K562 (cell line): Measurements from ENCODE around the gene CCDC85C. TPM values are rescaled to one million over a fixed set of nuclear protein-coding genes. Genes with fewer than 3 reads are reported as not detected.

ENCODE experiments used
- ATAC-seq: fragments of 200-7000 bp; cut with Tn5 transposase; 3 replicates; pipeline ENCODE4 v1.9.1; 2020; ENCODE audit warnings: moderate library complexity
- BruUV-seq: library from RNA; stranded (reverse); fragments of 400-500 nt; replicated peaks from 2 replicates; lab custom pipeline; 2021; lab: Mats Ljungman, UMichigan
- CTCF ChIA-PET: fragments of 300-600 bp; formaldehyde crosslinking; extraction: SDS; loops from one replicate; lab custom pipeline; 2021; ENCODE audit warnings: low intra/inter-chr PET ratio; lab: Yijun Ruan, JAX
- POLR2A ChIA-PET: fragments of 300-600, 350-650 bp; sonication (Branson Sonifier 250); formaldehyde crosslinking; extraction: SDS; loops from one replicate; lab custom pipeline; 2021; ENCODE audit warnings: antibody characterized with exemption, inconsistent platforms; lab: Yijun Ruan, JAX
- DNase-seq, 4 experiments: peaks; one replicate each; pipeline versions ENCODE4 v3.0.0 to v3.0.0-alpha.2; 2011 to 2018; ENCODE audit warnings: low spot score in 3 of 4, mixed read lengths in 3 of 4; ENCODE audit errors: extremely low read depth in 1 of 4
- FAIRE-seq: peaks from 2 replicates; lab custom pipeline; 2011; peaks lifted over from hg19 to GRCh38; lab: Jason Lieb, UNC
- H2AFZ ChIP-seq: 2 replicates; pipeline ENCODE4 v1.6.0; 2011; ENCODE audit warnings: low read depth, low read length, control low read depth, inconsistent platforms
- H3K27ac ChIP-seq: fragments of 200-600 bp; 3 replicates; pipeline ENCODE4 v1.8.0; 2011; ENCODE audit warnings: low read depth, mild to moderate bottlenecking, control low read depth, inconsistent platforms, low read length, moderate library complexity, mixed read lengths; ENCODE audit errors: extremely low read depth
- H3K27me3 ChIP-seq, 2 experiments: fragments of 300-600 bp in 1 of 2; 2 replicates in 1 of 2; 3 replicates in 1 of 2; pipeline versions ENCODE4 v1.6.0 to v1.8.0; 2011; ENCODE audit warnings: inconsistent platforms in 2 of 2, low read length in 2 of 2, mild to moderate bottlenecking in 1 of 2, mixed read lengths in 1 of 2, moderate library complexity in 1 of 2; ENCODE audit not compliant: control insufficient read depth in 2 of 2, insufficient read depth in 2 of 2
- H3K36me3 ChIP-seq: fragments of 300-600 bp; 3 replicates; pipeline ENCODE4 v1.8.0; 2011; ENCODE audit warnings: mild to moderate bottlenecking, low read length, inconsistent platforms; ENCODE audit not compliant: control insufficient read depth, insufficient read depth
- H3K4me1 ChIP-seq, 2 experiments: fragments of 200-600 bp in 1 of 2; replicated peaks in 1 of 2; 2 replicates in 1 of 2; 3 replicates in 1 of 2; pipeline versions ENCODE4 v1.5.1 to v1.8.0; 2011; ENCODE audit warnings: inconsistent platforms in 2 of 2, low read length in 2 of 2, mild to moderate bottlenecking in 1 of 2, mixed read lengths in 1 of 2, moderate library complexity in 1 of 2; ENCODE audit not compliant: control insufficient read depth in 2 of 2, insufficient read depth in 2 of 2
- H3K4me2 ChIP-seq: 2 replicates; pipeline ENCODE4 v1.6.1; 2011; ENCODE audit warnings: low read length, control low read depth, inconsistent platforms, mixed read lengths; ENCODE audit not compliant: insufficient read depth
- H3K4me3 ChIP-seq: fragments of 200-600 bp; sonication (generic), shearing (Covaris generic); 2 replicates; pipeline ENCODE4 v1.5.1; 2016; ENCODE audit warnings: control low read depth, inconsistent platforms
- H3K79me2 ChIP-seq: fragments of 200-600 bp; 3 replicates; pipeline ENCODE4 v1.8.0; 2011; ENCODE audit warnings: low read length, inconsistent platforms; ENCODE audit not compliant: control insufficient read depth, insufficient read depth
- H3K9ac ChIP-seq, 2 experiments: 2 replicates each; pipeline versions ENCODE4 v1.6.0 to v1.6.1; 2011; ENCODE audit warnings: low read depth in 2 of 2, low read length in 2 of 2, control low read depth in 1 of 2, inconsistent platforms in 1 of 2, mild to moderate bottlenecking in 1 of 2, mixed read lengths in 1 of 2; ENCODE audit not compliant: insufficient read depth in 1 of 2
- H3K9me1 ChIP-seq: one replicate; pipeline ENCODE4 v1.6.0; 2011; ENCODE audit warnings: inconsistent platforms, mild to moderate bottlenecking, low read length, moderate library complexity; ENCODE audit not compliant: control insufficient read depth, insufficient read depth
- H3K9me3 ChIP-seq: replicated peaks from 2 replicates; pipeline ENCODE4 v1.5.1; 2011; ENCODE audit warnings: low read depth, low read length, inconsistent platforms; ENCODE audit not compliant: control insufficient read depth, insufficient read depth
- H4K20me1 ChIP-seq: replicated peaks from 2 replicates; pipeline ENCODE4 v1.6.1; 2011; ENCODE audit warnings: low read length, inconsistent platforms, mixed read lengths; ENCODE audit not compliant: control insufficient read depth, insufficient read depth
- ATF1 ChIP-seq, 2 experiments: fragments of 450-650 bp in 1 of 2; IDR thresholded peaks; 2 replicates each; pipeline ENCODE4 v1.6.1; 2016; ENCODE audit warnings: missing compliant biosample characterization in 1 of 2, missing genetic modification characterization in 1 of 2
- FOXK1 ChIP-seq: sonication (generic); formaldehyde crosslinking; IDR thresholded peaks from 2 replicates; pipeline ENCODE4 v1.8.0; 2022; ENCODE audit warnings: missing genetic modification reagents, mild to moderate bottlenecking, borderline replicate concordance
- GATAD2A ChIP-seq: fragments of 450-650 bp; IDR thresholded peaks from 2 replicates; pipeline ENCODE4 v1.6.1; 2017
- MYC ChIP-seq, 2 experiments: fragments of 250-450 bp in 1 of 2; sonication (Bioruptor Pico) in 1 of 2; IDR thresholded peaks; 2 replicates each; pipeline versions ENCODE4 v1.5.1 to v1.6.1; 2012 to 2021; ENCODE audit warnings: low read depth in 2 of 2, borderline replicate concordance in 1 of 2, improper control_type of control experiment in 1 of 2, low read length in 1 of 2, mild to moderate bottlenecking in 1 of 2, moderate library complexity in 1 of 2
- NR2C2 ChIP-seq, 2 experiments: fragments of 200-800 bp in 1 of 2; sonication (Bioruptor generic) in 1 of 2; sonication (generic) in 1 of 2; formaldehyde crosslinking in 1 of 2; IDR thresholded peaks; 2 replicates each; pipeline versions ENCODE4 v1.6.1 to v1.8.0; 2016 to 2022; ENCODE audit warnings: mild to moderate bottlenecking in 1 of 2, missing compliant biosample characterization in 1 of 2, missing genetic modification characterization in 1 of 2, missing genetic modification reagents in 1 of 2
- RBFOX2 ChIP-seq: fragments of 200-400 bp; formaldehyde crosslinking; IDR thresholded peaks from 2 replicates; pipeline ENCODE4 v1.6.1; 2017; ENCODE audit warnings: low read depth, mild to moderate bottlenecking, low read length, moderate library complexity
- THRAP3 ChIP-seq: fragments of 450-650 bp; IDR thresholded peaks from 2 replicates; pipeline ENCODE4 v1.6.1; 2016; ENCODE audit warnings: mild to moderate bottlenecking, inconsistent platforms, borderline replicate concordance
- ZNF124 ChIP-seq: sonication (generic); formaldehyde crosslinking; IDR thresholded peaks from 2 replicates; pipeline ENCODE4 v1.8.1; 2022; ENCODE audit warnings: missing genetic modification reagents
- ZNF197 ChIP-seq: fragments of 200-800 bp; sonication (Bioruptor generic); IDR thresholded peaks from 2 replicates; pipeline ENCODE4 v1.6.1; 2016; ENCODE audit warnings: low read depth, missing genetic modification characterization, missing compliant biosample characterization
- ZNF324 ChIP-seq: fragments of 250-450 bp; sonication (Bioruptor Pico); IDR thresholded peaks from 2 replicates; pipeline ENCODE4 v1.4.0; 2020; ENCODE audit warnings: mild to moderate bottlenecking
- ZNF507 ChIP-seq: conservative IDR thresholded peaks from 2 replicates; pipeline ENCODE4 v1.6.1; 2017; ENCODE audit warnings: missing genetic modification characterization, missing compliant biosample characterization
- WGBS: fragments of 100-300 bp; shearing (Covaris generic); methylation state at CpG from one replicate; pipeline ENCODE4 v1.1.6; 2016; ENCODE audit warnings: low coverage, mixed read lengths; ENCODE audit not compliant: insufficient coverage; ENCODE audit errors: missing lambda C conversion rate; 5-methylcytosine and 5-hydroxymethylcytosine counted together
- in situ Hi-C: fragments of 300-500 bp; cut with MboI; formaldehyde crosslinking; loops from 4 replicates; pipeline ENCODE4 v1.15.0; 2018; ENCODE audit warnings: inconsistent platforms, mixed read lengths
- intact Hi-C: fragments of 100-400 bp; cut with micrococcal nuclease; formaldehyde crosslinking; loops from 2 replicates; pipeline ENCODE4 v1.14.2; 2022
- polyA plus RNA-seq, 8 experiments: library from polyadenylated mRNA; depleted of rRNA in 4 of 8; stranded (reverse) in 5 of 8; unstranded in 3 of 8; fragments of >200 nt; fragmentation: Nextera tagmentation in 2 of 8; fragmentation: Illumina TruSeq in 1 of 8; extraction: Ambion mirVana in 2 of 8; extraction: Trizol in 1 of 8; gene quantifications; 2 replicates each; pipeline versions ENCODE4 v1.2.1 to v1.2.3, GENCODE V29; 2011 to 2014; ENCODE audit warnings: inconsistent platforms in 1 of 8, missing spikeins in 1 of 8
- total RNA-seq, 7 experiments: library from RNA; depleted of rRNA in 6 of 7; stranded (reverse); fragments of >200 nt in 6 of 7; fragmentation: Illumina TruSeq in 2 of 7; extraction: Trizol in 2 of 7; gene quantifications; 2 replicates each; pipeline versions ENCODE4 v1.2.1 to v1.2.3, GENCODE V29; 2011 to 2021; ENCODE audit warnings: low replicate concordance in 1 of 7
- TF ChIP-seq, protein P1 (sequence below): fragments of 250-450 bp; sonication (Bioruptor Pico); IDR thresholded peaks from 2 replicates; pipeline ENCODE4 v1.8.0; 2021; ENCODE audit warnings: borderline replicate concordance, mild to moderate bottlenecking, moderate library complexity; ENCODE audit not compliant: poor library complexity, severe bottlenecking
- TF ChIP-seq, protein P2 (sequence below): fragments of 250-450 bp; sonication (Bioruptor Pico); IDR thresholded peaks from 2 replicates; pipeline ENCODE4 v1.8.0; 2022; ENCODE audit warnings: inconsistent platforms, mild to moderate bottlenecking, moderate library complexity, borderline replicate concordance
- TF ChIP-seq, protein P3 (sequence below): sonication (generic); formaldehyde crosslinking; IDR thresholded peaks from 2 replicates; pipeline ENCODE4 v1.4.0; 2020; ENCODE audit warnings: mild to moderate bottlenecking, missing genetic modification reagents
- TF ChIP-seq, protein P4 (sequence below): IDR thresholded peaks from 2 replicates; pipeline ENCODE4 v1.6.1; 2016; ENCODE audit warnings: missing genetic modification characterization, missing compliant biosample characterization

The CCDC85C gene
- total and polyA plus RNA-seq, 9 of the 15 experiments (the other 6 are each of a cell fraction or from before 2014, with no cell fraction given), result 0.18 to 22.0 (median 6.3) TPM

DNA sequence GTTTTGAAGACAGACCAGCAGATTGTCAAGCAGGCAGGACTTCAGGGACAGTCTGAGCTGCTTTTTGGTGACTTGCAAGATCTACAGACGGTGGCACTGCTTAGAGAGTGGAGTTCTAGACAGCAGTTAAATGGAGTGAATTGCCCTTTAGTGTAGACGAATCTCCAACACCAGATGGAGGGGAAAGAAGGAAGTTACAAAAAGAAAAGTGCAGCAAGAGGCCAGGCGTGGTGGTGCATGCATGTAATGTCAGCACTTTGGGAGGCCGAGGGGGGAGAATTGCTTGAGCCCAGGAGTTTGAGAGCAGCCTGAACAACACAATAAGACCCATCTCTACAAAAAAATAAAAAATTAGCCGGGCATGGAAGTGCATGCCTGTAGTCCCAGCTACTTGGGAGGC lies 32.5 kb upstream of the CCDC85C start:
- DNase-seq (no peak), FAIRE-seq (no peak), ATAC-seq (no peak)
- H3K4me3 ChIP-seq, result no peak overlapping the region
- no peak overlapping the region for H2AFZ ChIP-seq
- intact Hi-C loops, result no loop called here
- H3K27me3 ChIP-seq, result peaks cover 0 to 3% of the 10 kb centered on the region in 2 experiments; a peak in 2 of 5 replicates
- no peaks in the 10 kb centered on the region for H4K20me1 ChIP-seq
- H3K9ac ChIP-seq, result no peak overlapping the region
- POLR2A ChIA-PET, result no interaction called here
- no peaks in the 10 kb centered on the region for H3K36me3 ChIP-seq
- H3K79me2 ChIP-seq, result no peaks in the 10 kb centered on the region
- H3K9me1 ChIP-seq, result no peaks in the 10 kb centered on the region
- H3K27ac ChIP-seq, result no peak overlapping the region
- H3K4me1 ChIP-seq, result peaks cover 3 to 4% of the 10 kb centered on the region in 2 experiments; a peak in 3 of 5 replicates
- in situ Hi-C loops, result no loop called here
- CTCF ChIA-PET, result interaction anchor here (0.6 kb wide), 1 partner anchor 8 kb away, joined by 3 read pairs; no protein-coding TSS in a partner anchor
- H3K4me2 ChIP-seq, result no peak overlapping the region
- no TSS peak for BruUV-seq
- no peaks in the 10 kb centered on the region for H3K9me3 ChIP-seq
- 6% methylated on average over 5 of the region's 5 CpGs for WGBS
- TF ChIP-seq ATF1 (CRISPR knock-in tag; IDR thresholded peaks at IDR 0.05) (no peak), ATF1 (tag; IDR thresholded peaks at IDR 0.05) (no peak), RBFOX2 (no peak), GATAD2A (no peak), FOXK1 (CRISPR knock-in tag) (no peak), ZNF324 (CRISPR knock-in tag) (no peak), ZNF197 (CRISPR knock-in tag) (no peak), ZNF124 (CRISPR knock-in tag) (no peak), THRAP3 (no peak), ZNF507 (no peak), NR2C2 (CRISPR knock-in tag; IDR thresholded peaks at IDR 0.05) (no peak), NR2C2 (tag; IDR thresholded peaks at IDR 0.05) (no peak), MYC (IDR thresholded peaks at IDR 0.05; ENCODE audit: low read depth, low read length) (no peak), MYC (CRISPR knock-in tag; IDR thresholded peaks at IDR 0.05; ENCODE audit: borderline replicate concordance, low read depth) (no peak)
- TF ChIP-seq, protein P1, sequence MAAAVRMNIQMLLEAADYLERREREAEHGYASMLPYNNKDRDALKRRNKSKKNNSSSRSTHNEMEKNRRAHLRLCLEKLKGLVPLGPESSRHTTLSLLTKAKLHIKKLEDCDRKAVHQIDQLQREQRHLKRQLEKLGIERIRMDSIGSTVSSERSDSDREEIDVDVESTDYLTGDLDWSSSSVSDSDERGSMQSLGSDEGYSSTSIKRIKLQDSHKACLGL (CRISPR knock-in tag), result no peak
- TF ChIP-seq, protein P2, sequence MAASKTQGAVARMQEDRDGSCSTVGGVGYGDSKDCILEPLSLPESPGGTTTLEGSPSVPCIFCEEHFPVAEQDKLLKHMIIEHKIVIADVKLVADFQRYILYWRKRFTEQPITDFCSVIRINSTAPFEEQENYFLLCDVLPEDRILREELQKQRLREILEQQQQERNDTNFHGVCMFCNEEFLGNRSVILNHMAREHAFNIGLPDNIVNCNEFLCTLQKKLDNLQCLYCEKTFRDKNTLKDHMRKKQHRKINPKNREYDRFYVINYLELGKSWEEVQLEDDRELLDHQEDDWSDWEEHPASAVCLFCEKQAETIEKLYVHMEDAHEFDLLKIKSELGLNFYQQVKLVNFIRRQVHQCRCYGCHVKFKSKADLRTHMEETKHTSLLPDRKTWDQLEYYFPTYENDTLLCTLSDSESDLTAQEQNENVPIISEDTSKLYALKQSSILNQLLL (CRISPR knock-in tag), result no peak
- TF ChIP-seq, protein P3, sequence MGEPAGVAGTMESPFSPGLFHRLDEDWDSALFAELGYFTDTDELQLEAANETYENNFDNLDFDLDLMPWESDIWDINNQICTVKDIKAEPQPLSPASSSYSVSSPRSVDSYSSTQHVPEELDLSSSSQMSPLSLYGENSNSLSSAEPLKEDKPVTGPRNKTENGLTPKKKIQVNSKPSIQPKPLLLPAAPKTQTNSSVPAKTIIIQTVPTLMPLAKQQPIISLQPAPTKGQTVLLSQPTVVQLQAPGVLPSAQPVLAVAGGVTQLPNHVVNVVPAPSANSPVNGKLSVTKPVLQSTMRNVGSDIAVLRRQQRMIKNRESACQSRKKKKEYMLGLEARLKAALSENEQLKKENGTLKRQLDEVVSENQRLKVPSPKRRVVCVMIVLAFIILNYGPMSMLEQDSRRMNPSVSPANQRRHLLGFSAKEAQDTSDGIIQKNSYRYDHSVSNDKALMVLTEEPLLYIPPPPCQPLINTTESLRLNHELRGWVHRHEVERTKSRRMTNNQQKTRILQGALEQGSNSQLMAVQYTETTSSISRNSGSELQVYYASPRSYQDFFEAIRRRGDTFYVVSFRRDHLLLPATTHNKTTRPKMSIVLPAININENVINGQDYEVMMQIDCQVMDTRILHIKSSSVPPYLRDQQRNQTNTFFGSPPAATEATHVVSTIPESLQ, result no peak
- TF ChIP-seq, protein P4, sequence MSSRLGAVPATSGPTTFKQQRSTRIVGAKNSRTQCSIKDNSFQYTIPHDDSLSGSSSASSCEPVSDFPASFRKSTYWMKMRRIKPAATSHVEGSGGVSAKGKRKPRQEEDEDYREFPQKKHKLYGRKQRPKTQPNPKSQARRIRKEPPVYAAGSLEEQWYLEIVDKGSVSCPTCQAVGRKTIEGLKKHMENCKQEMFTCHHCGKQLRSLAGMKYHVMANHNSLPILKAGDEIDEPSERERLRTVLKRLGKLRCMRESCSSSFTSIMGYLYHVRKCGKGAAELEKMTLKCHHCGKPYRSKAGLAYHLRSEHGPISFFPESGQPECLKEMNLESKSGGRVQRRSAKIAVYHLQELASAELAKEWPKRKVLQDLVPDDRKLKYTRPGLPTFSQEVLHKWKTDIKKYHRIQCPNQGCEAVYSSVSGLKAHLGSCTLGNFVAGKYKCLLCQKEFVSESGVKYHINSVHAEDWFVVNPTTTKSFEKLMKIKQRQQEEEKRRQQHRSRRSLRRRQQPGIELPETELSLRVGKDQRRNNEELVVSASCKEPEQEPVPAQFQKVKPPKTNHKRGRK, result no peak
